ENCODE measurements around the gene STEAP2. TPM values are rescaled to one million over a fixed set of nuclear protein-coding genes. Genes with fewer than 3 reads are reported as not detected.

Gene STEAP2
- total and polyA plus RNA-seq, 2 of the 4 experiments (the other 2 are of a cell fraction) = 1.8 to 3.9 TPM

DNA sequence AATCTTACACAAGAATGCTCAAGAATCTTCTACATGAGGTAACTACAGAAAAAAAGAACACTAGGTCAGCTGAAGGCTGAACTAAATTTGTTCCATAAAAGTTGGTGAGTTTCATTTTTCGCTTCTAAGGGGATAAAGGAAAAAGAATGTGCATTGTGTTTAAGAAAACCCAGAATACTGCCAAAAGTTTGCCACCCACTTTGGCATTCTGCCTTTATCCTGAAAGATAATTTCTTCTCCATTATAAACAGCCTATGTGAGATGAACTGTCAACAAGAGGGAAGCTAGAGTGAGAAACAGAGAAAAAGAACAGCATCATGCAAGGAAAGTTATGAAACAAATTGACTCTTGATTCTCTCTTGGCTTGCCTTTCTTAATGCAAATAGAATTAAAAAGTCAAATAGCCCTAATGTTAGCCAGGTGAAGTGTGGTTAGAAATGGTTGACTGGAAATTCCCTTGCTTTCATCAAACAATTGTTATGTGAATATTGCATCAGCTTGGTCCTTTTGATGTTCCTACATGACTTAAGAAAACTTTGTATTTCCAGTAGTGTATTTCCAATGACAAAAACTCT, 31.4 kb upstream of the STEAP2 start:
- H3K79me1 ChIP-seq (ENCODE audit: low read depth in 1 of 2, low read length in 2 of 2) = no peaks in the 10 kb centered on the region

More for the DNA sequence above, 31.4 kb upstream of the STEAP2 start:
- TF ChIP-seq SMC3 (IDR thresholded peaks at IDR 0.05; ENCODE audit: low read depth, low read length) (no peak), MAZ (IDR thresholded peaks at IDR 0.05; ENCODE audit: borderline replicate concordance, low read depth, low read length) (no peak), FOS (IDR thresholded peaks at IDR 0.05; ENCODE audit: low read depth, low read length) (no peak), POLR2A (IDR thresholded peaks at IDR 0.05; ENCODE audit: low read depth, low read length) (no peak), RFX5 (IDR thresholded peaks at IDR 0.05; ENCODE audit: low read depth, low read length) (no peak)
- TF ChIP-seq, protein P1, sequence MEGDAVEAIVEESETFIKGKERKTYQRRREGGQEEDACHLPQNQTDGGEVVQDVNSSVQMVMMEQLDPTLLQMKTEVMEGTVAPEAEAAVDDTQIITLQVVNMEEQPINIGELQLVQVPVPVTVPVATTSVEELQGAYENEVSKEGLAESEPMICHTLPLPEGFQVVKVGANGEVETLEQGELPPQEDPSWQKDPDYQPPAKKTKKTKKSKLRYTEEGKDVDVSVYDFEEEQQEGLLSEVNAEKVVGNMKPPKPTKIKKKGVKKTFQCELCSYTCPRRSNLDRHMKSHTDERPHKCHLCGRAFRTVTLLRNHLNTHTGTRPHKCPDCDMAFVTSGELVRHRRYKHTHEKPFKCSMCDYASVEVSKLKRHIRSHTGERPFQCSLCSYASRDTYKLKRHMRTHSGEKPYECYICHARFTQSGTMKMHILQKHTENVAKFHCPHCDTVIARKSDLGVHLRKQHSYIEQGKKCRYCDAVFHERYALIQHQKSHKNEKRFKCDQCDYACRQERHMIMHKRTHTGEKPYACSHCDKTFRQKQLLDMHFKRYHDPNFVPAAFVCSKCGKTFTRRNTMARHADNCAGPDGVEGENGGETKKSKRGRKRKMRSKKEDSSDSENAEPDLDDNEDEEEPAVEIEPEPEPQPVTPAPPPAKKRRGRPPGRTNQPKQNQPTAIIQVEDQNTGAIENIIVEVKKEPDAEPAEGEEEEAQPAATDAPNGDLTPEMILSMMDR (conservative IDR thresholded peaks at IDR 0.05; ENCODE audit: low read depth, low read length) = no peak
- dilution Hi-C loops (cut with HindIII; ENCODE audit: low sequenced_read_pairs, unreplicated experiment) (no loop called here), in situ Hi-C loops (cut with MboI; ENCODE audit: low sequenced_read_pairs) (no loop called here), intact Hi-C loops (cut with micrococcal nuclease) (no loop called here)
- no peak overlapping the region for H3K56ac ChIP-seq (ENCODE audit: extremely low read depth, insufficient read depth, low read length)
- H2BK15ac ChIP-seq (ENCODE audit: low read depth, low read length) = no peak overlapping the region
- no peaks in the 10 kb centered on the region for H3K9me1 ChIP-seq (ENCODE audit: insufficient read depth, low read length)
- no peak overlapping the region; the same call in 1 of the 2 replicates for H3K4me2 ChIP-seq (ENCODE audit: low read depth, low read length)
- H4K5ac ChIP-seq (ENCODE audit: low read depth, low read length) = no peak overlapping the region
- H4K8ac ChIP-seq (ENCODE audit: low read depth in 2 of 2, low read length in 2 of 2) = no peak overlapping the region
- no peak overlapping the region for H3K4me3 ChIP-seq (ENCODE audit: insufficient read depth, low read depth, low read length)
- no peak overlapping the region for H3K14ac ChIP-seq (replicated peaks; ENCODE audit: low read depth, low read length)
- no peak for ATAC-seq (ENCODE audit: low read depth)
- H2BK20ac ChIP-seq (ENCODE audit: low read depth, low read length) = no peak overlapping the region
- H3K27ac ChIP-seq (ENCODE audit: insufficient read depth, low read length) = no peak overlapping the region
- H2BK5ac ChIP-seq (ENCODE audit: low read depth, low read length, poor library complexity, severe bottlenecking) = no peak overlapping the region
- no peak overlapping the region for H3K9ac ChIP-seq (ENCODE audit: low read depth, low read length)
- H4K20me1 ChIP-seq (ENCODE audit: insufficient read depth, low read length) = no peaks in the 10 kb centered on the region
- H3K4ac ChIP-seq (ENCODE audit: low read depth, low read length) = no peak overlapping the region
- H2AFZ ChIP-seq (replicated peaks; ENCODE audit: low read length, poor library complexity) = no peak overlapping the region
- H2BK120ac ChIP-seq (ENCODE audit: low read depth, low read length) = no peak overlapping the region
- no peaks in the 10 kb centered on the region for H3K27me3 ChIP-seq (ENCODE audit: control insufficient read depth, insufficient read depth, low read length)
- ChIA-PET POLR2A (ENCODE audit: unreplicated experiment) (no interaction called here), CTCF (interaction anchor here (0.7 kb wide), 1 partner anchor 18 kb away, joined by 3 read pairs; no protein-coding TSS in a partner anchor)
- BruUV-seq (replicated peaks) = no TSS peak
- DNase-seq = peak; percentile 16
- no peak overlapping the region for H2AK9ac ChIP-seq (replicated peaks; ENCODE audit: low read depth, low read length, poor library complexity)
- H3K18ac ChIP-seq (ENCODE audit: low read depth, low read length) = no peak overlapping the region
- H3K9me3 ChIP-seq (ENCODE audit: control insufficient read depth, insufficient read depth, low read length) = no peaks in the 10 kb centered on the region
- H3K4me1 ChIP-seq (ENCODE audit: control insufficient read depth, insufficient read depth, low read length) = peaks cover 5% of the 10 kb centered on the region
- H3K36me3 ChIP-seq (ENCODE audit: control insufficient read depth, insufficient read depth, low read length) = no peaks in the 10 kb centered on the region
- WGBS, 2 experiments (ENCODE audit: extremely low coverage in 2 of 2, insufficient read length in 1 of 2) = no CpG with 5 or more reads among the region's 1 CpG
- no peak overlapping the region for H2AK5ac ChIP-seq (ENCODE audit: low read depth, low read length)
- no peak overlapping the region for H3K23ac ChIP-seq (ENCODE audit: low read depth, low read length)
- no peak overlapping the region for H4K91ac ChIP-seq (ENCODE audit: insufficient read depth, low read depth, low read length)

Data from IMR-90 (cell line).